Eye (tissue), 1 donor: ENCODE data around the gene RAPGEF1.

Experiments
- DNase-seq: peaks from one replicate; pipeline ENCODE4 v3.0.0-alpha.2; 2015

RAPGEF1 gene

DNA sequence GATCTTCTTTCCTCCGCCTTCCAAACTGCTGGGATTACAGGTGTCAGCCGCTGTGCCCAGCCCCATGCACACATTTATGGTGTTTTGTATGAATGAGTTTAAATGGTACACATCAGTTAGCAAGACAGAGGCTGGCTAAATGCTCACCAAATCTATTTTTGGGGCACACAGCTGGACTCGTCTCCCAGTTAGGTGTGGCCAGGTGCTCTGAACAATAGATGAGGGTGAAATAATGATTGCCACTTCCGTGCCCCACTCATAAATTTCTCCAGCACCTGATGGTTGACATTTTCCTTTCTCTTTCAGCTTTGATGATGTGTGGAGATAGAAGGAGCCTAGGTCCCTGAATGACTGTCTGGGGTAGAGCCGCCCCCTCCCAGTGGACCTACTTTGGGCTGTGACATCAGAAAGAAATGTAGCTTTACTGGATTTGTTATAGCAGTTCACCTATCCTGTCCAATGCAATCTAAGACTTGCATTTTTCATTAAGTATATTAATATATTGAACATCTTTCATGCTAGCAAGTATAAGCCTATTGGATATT lies 8.6 kb upstream of the RAPGEF1 start:
- no peak for DNase-seq

GRCh38 chr9:131747352-131747751 lies 7.5 kb upstream of the RAPGEF1 start:
- peak; percentile 54 for DNase-seq

GRCh38 chr9:131745610-131746009 lies 5.7 kb upstream of the RAPGEF1 start:
- no peak for DNase-seq

DNA sequence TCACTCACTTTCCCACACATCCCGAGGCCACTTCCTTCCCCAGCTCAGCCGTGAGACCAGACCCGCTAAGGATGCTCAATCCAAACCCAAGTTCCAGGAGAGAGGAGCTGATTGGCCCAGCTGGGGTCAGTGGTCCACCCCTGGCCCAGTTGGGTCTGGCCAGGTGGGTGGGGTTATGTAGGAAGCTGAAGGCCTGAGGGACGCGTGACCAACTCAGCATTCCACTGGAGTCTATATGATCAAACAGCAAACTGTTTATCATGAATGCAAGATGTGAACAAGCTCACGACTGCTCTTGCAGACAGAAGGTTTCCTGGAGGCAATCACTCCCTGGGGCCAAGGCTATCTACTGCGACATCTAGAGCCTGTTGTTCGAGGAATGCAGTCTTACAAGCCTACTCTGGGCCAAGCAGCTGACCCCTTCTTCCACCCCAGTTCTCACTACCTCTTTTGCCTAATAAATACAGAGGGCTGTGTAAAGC lies 4.9 kb upstream of the RAPGEF1 start:
- DNase-seq: no peak

- no peak for DNase-seq
These were observed 4.4 kb upstream of the RAPGEF1 start for GRCh38 chr9:131744171-131744719.

GRCh38 chr9:131743501-131743900 lies 3.6 kb upstream of the RAPGEF1 start:
- no peak for DNase-seq

GRCh38 chr9:131743096-131743495 lies 3.2 kb upstream of the RAPGEF1 start:
- no peak for DNase-seq

- DNase-seq: no peak
These were observed 1.0 kb upstream of the RAPGEF1 start for GRCh38 chr9:131740898-131741297.

- peak; percentile 68 for DNase-seq
These were observed 530 bp downstream of the RAPGEF1 start for GRCh38 chr9:131739133-131739958.

- no peak for DNase-seq
These were observed 1.4 kb downstream of the RAPGEF1 start for GRCh38 chr9:131738293-131739132.

GRCh38 chr9:131737426-131737825 lies 2.5 kb downstream of the RAPGEF1 start:
- DNase-seq: no peak

- DNase-seq: no peak
These were observed 3.4 kb downstream of the RAPGEF1 start for GRCh38 chr9:131736431-131736830.

- DNase-seq: no peak
These were observed 4.4 kb downstream of the RAPGEF1 start for GRCh38 chr9:131735238-131736128.

DNA sequence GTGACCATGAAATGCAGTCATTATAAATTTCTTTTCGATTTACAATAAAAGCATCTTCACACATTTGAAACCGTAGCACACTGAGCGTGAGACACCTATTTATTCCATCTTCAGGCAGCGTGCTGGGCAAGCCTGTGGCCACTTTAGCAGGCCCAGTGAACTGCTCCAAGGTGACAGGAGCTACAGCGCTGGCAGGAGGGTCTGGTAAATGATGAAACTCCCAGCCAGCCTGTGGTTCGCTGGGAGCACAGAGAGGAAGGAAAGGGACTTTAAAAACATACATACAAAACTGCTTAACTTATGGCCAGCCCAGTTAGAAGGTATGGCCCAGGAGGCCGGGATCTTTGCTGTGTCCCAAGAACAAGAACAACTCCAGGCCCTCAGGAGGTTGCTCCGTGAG lies 5.1 kb downstream of the RAPGEF1 start:
- no peak for DNase-seq

DNA sequence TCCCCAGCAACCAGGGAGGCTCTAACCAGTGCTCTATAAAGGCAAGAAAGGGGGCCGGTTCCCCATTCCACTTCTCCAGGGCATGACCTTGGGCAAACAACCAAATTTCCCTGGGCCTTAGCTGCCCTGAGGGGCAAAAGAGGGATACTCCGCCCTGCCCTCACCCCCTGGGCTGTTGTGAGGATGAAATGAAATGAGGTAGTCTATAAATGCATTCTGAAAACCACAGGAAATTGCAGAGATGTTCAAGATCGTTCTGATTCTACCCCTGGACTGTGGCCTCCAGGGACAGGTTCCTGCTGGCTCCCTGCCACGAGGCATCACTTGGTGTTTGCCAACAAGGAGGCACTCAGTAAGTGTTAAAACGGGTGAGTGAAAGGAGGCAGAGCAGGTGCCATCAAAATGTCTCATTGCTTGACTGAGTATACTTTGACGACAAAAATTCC lies 5.7 kb downstream of the RAPGEF1 start:
- no peak for DNase-seq

DNA sequence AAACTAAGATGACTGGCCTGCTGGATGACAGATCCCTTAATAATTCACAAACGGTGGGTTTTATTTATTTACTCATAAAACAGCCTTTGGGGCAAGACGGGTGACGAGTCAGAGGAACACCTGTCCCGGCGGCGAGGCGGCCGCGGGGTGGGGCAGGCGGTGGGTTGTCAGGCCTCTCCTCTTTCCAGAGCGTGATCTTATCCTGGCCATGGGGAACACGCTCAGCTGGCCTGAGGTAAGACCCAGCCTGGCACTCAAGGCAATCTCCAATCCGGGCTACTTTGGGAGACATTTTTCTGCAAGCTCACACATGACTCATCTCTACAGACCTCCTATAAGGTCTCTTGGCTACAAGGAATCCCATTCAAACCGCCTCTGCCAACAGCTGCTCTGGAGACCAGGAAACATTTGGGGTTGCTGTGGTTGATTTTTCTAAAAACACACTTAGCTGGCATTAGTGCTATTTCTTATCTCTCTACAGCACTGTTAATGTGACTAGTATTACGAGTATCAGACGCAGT lies 6.3 kb downstream of the RAPGEF1 start:
- DNase-seq: peak; percentile 41

GRCh38 chr9:131732636-131733289 lies 7.1 kb downstream of the RAPGEF1 start:
- no peak for DNase-seq

- DNase-seq: no peak
These were observed 7.8 kb downstream of the RAPGEF1 start for GRCh38 chr9:131732061-131732526.

- no peak for DNase-seq
These were observed 8.2 kb downstream of the RAPGEF1 start for GRCh38 chr9:131731644-131732043.

DNA sequence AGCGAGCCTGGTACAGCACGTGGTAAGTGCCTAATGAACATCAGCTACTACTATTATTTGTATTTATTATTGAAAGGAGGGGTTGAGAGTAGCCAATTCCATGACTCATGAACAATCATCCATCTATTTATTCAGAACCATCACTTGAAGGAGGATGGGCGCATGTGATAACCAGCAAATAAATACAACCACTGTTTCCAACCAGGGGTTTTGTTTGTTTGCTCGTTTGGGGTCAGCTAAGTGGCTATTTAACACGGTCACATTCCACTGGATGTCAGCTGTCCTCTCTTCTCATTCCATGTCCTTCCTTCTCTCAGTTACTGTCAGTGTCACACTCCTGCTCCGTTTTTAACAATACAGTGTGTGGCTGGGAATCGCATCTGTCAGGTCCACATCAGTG lies 8.6 kb downstream of the RAPGEF1 start:
- DNase-seq: no peak

- peak; percentile 39 for DNase-seq
These were observed 10.9 kb downstream of the RAPGEF1 start for GRCh38 chr9:131728961-131729360.
